Measurements from ENCODE around the gene ABHD5.

Gene ABHD5

DNA sequence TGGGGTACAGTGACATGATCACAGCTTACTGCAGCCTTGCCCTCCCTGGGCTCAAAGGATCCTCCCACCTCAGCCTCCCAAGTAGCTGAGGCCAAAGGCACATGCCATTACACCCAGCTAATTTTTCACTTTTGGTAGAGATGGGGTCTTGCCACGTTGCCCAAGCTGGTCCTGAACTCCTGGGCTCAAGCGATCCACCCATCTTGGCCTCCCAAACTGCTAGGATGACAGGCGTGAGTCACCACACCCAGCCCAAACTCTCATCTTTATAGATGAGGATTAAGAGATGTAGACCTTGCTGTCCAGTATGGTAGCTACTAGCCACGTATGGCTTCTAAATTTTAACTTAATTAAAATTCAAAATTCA is 4.4 kb upstream of the ABHD5 start:
- no peak for DNase-seq

DNA sequence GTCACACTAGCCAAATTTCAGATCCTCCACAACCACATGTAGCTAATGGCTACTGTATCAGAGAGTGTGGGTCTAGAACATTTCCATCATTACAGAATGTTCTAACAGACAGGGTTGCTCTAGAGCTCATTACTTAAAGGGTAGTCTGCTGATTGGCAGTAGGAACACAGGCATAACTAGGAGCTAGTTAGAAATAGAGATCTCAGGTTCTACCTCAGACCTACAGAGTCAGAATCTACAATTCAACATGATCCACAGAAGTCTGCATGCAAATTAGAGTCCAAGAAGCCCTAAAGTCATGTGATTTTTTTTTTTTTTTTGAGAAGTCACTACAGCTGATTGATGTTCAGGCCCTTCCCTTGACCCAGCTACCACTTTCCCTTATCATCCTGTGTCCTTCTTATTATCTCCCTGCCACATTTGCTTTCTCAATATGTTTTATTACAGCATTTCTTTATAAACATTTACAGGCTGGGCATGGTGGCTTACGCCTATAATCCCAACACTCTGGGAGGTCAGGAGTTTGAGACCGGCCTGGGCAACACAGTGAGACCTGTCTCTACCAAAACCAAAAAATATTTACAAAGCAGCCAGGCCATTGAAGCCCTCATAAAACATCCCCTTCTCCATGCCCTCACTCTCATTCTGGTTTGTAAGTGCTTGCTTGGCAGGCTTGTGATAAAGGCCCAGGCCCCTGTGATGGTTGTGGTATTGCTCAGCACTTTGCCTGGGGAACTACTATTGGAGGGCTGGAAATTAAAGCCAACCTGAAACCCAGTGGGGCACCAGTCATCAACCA is 3.8 kb upstream of the ABHD5 start:
- DNase-seq = no peak

DNA sequence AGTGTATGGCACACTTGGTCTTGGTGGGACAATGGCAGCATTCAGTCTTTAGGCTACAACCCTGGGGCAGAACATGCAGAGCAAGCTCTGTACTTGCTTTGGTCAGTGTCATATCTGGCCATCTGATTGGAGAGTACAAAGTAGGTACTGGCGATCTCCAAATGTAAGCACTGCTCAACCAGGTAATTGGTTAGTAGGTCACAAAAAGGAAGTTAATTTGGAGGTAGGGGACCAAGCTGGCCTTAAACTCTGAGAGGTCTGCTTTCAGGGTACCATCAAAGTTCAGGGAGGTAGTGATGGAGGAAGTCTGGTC is 3.3 kb upstream of the ABHD5 start:
- DNase-seq = no peak

DNA sequence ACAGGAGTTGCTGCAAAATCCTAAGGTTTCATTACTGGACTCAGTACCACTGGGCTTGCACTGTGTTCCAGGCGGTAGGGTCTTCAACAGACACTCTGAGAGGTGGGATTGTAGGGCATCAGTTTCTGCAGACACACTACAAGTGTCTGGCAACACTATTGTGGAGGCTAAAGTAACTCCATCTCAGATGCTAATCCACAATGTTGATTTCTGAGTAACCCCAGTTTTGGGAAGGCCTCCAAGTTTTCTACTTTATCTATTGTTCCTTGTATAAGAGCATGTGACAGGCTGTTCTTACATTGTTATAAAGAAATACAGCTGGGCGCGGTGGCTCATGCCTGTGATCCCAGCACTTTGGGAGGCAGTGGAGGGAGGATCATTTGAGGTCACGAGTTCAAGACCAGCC is 2.5 kb upstream of the ABHD5 start:
- no peak for DNase-seq

DNA sequence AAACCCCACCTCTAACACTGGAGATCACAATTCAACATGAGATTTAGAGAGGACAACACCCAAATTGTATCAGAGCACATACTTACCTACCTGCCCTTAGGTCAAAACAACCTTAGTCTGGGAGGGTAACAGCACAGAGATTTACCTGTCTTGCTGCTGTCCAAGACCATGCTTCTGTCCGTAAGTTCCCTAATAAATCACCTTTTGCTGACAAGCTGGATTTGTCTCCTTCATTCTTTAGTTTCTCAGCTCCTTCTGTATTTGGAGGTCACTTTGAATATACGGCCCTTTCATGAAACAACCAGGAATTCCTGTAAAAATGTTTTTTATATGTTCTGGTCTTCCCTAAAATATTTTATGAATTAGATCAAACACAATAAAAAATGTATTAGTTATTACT is 1.6 kb upstream of the ABHD5 start:
- DNase-seq = no peak

DNA sequence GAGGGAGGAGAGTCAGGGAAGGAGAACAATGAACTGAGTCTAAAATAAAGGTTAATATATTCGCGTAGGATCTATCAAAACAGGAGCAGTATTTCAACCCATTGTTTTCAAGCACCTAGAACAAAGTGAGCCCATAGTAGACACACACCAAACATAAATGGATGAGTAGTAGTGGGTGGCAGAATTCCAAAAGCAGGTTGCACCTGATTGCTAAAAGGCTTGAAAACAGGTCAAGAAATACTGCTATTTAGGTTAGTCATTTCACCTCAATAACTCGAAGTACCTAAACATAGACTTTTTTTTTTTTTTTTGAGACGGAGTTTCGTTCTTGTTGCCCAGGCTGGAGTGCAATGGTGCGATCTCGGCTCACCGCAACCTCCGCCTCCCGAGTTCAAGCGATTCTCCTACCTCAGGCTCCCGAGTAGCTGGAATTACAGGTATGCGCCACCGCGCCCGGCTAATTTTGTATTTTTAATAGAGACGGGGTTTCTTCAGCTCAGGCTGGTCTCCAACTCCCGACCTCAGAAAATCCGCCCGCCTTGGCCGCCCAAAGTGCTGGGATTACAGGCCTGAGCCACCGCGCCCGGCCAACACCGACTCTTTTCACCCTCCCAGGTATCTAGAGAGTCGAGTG is 855 bp upstream of the ABHD5 start:
- DNase-seq = no peak

DNA sequence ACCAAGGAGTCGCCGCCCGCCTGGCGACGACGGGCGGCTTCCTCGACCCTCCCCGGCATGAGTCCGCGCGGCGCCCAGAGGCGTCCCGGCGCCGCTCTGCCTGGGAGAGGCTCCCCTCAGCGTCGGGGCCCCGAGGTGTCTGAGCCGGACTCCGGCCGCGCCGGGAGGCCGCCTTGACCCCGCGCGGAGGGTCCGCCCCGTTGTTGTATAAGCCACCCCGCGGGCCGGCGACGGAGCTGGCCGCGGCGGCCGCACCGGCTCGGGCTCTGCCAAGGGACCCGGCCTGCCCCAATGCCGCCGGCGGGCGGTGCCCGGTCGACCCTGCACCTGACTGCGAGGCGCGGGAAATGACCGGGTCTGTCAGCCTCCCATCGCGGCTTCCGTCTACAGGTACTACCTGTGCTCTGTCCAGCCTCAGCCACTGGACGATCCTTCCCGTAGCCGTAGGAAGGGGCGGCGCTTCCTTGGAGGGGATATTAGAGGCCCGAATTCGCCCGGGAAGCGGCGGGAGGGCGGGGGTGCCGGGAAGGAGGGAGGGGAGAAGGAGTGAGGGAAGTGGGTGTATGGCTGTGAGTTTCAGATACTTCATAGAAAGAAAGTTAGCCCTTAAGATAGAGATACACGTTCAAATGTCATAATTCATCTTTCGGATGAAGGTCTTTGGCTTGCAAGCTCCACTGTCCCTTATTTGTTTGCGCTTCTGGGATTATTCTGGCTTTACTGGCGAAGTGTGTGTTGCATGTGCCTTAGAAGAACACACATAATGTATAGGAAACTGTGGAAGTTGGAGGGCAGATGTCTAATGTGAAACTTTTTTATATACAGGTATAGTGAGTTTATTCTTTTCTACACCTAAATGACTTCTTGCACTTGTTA is 620 bp downstream of the ABHD5 start:
- no peak for DNase-seq

DNA sequence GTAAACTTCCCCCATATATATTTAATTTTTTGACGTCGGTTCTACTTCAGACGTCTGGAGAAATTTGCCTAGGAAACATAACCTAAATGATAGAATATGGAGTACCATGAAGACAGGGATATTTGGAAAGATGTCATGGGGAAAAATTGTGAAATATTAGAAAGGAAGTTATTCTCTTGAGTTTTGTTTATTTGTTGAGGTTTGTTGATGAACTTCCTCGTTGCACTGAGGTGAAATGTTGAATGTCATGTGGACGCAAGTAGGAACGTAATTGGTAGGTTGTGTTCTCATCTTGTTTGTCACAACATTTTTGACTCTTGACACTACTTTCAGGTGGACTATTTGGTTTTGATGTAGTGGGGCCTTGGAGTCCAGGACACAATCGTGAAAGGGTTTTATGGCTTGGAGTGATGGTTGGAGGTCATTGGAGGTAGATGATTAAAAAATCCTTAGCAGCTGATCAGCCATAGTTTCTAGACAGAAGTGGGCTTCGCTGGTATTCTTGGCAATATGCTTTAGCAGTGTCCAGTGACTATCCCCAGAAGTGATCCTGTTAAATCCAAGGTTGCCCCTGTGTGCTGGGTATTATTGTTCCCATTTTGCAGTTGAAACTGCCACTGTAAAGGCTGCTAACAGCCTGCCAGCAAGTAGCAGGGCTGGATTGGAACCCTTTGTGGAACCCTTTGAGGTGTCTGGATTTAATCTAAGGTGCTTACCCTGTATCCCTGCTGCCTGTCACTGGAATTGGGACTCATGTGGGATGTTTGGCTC is 1.5 kb downstream of the ABHD5 start:
- no peak for DNase-seq

DNA sequence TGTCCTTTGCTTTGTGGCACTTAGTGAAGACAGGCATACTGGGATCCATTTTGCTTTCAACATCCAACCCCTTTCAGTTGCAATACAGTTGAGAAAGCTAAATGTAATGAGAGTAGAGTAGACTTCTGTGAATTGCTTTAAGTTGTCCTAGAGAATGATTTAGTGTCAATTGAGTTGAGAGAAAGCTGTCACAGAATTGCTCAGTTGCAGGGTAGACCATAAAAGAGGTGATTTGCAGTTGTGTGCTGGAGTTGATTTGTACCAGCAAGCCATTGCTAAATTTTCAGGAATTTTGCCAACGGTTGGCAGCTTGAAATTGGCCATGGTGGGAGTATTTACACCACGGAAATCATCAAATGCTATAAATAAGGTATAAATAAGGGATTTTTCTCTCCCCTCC is 2.2 kb downstream of the ABHD5 start:
- no peak for DNase-seq

DNA sequence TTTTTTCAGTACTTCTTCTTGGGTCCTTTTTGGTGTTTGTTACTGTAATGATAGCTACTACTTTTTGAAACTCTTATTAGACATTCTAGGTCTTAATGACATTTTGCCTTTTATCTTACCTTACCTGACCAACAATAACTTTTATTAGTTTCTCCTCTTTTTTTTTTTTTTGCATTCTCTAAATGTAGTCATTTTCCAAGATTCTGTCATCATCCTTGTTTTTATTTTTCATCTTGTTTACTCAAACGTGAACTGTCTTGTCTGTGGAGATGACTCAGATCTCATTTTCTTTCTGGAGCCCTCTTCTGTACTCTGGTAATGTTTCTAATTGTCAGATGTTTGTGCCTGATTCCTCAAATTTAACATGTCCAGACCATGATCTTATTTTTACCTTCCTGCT is 2.9 kb downstream of the ABHD5 start:
- DNase-seq = no peak

DNA sequence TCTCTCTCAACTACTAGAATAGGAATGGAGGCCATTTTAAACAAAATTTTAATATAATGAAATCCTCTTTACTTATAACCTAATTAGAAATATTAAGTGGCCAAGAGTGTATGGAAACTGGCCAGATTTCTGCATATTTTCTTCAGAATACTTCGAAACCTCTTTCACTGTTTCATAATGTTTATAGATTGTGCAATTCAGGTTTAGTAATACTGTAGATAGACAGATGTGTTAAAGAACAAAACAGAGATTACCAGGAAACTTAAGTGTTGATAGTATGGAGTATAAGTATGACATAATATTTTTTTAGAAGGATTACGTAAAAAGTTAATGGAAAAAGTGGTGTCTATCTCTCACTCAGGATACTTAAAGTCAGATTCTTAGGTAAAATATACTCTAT is 4.7 kb downstream of the ABHD5 start:
- no peak for DNase-seq

DNA sequence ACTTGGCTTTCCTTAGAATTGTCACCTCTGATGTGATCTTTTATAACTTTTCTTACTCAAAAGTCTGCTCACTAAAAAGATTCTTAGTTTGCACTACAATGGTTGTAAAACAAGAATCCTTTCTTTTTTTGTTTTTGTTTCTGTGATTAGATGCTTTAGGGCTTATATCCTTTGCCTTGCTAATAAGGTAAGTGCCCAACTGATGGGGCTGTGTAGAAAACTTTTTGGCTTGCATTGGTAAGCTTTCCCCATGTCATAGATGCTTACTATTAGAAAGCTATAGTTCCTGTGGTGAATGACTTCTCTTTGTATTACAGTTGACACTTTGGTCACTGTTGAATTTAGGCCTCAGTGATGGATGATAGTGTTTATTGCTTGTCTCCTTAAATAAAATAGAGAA is 5.1 kb downstream of the ABHD5 start:
- no peak for DNase-seq

DNA sequence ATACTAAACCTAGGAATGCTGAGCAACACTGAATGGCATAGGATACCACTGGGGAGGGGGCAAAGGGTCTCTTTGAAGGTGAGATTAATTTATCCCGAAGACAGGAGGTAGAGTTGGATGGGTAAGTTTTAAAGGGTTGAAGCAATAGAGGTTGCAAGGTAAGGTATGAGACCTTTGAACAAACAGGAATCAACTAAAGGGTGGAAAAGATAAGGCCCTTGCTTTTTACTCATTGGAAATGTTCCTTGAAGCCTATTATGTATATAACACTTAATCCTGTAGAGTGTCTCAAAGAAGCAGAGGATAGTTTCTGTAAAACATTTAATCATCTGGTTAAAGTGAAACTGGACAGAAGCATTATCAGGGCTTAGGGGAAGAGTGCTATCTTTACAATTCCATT is 5.7 kb downstream of the ABHD5 start:
- no peak for DNase-seq

DNA sequence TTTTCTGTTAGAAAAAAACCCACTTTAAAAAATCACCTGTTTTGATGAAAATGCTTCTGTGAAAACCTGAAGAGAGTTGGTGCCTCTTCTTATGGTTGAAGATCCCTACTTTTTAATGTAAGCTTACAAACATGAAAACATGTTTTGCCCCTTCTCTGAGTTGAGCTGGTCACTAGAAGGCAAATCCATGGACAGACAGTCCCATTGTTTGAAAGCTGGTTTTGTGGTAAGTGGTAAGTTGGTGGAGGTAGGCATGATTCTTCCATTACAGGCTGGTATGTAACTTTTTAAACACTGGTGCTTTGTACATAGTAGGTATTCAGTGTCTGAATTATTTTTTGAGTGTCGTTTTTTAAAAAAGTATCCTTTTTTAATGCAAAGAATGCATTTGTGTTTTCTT is 6.1 kb downstream of the ABHD5 start:
- no peak for DNase-seq

DNA sequence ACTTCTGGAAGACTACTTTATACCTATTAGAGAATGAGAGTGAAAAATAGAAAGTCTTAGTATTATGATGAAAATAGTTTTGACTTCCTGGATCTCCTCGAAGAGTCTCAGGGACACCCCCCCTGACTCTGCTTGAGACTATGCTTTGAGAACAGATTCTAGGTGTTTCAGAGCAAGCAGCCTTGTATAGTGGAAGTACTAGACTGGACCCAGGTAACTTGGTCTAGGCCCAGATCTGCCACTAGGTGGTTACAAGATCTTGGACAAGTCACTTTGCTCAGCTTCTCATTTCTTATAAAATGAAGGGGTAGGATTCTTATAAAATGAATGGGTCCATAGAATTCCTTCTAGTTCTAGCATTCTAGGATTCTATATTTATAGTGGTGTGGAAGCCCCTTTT is 9.1 kb downstream of the ABHD5 start:
- no peak for DNase-seq

DNA sequence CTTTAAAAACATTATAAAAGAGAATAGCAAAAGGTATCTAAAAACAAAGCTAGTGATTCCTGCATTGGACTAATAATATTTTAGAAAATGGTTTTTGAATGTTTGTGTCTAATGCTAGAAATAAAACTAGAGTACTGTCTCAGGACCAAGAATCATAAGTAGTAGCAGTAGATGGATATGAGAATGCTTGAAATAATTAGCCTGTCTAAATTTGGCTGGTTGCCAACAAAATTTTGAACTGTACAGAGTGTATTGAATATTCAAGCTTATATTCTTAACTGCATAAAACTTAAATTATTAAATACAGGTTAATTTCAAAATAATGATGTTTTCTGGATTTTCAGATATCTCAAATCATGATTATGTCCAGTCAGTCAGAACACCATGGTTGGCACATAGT is 14.0 kb downstream of the ABHD5 start:
- DNase-seq = no peak

DNA sequence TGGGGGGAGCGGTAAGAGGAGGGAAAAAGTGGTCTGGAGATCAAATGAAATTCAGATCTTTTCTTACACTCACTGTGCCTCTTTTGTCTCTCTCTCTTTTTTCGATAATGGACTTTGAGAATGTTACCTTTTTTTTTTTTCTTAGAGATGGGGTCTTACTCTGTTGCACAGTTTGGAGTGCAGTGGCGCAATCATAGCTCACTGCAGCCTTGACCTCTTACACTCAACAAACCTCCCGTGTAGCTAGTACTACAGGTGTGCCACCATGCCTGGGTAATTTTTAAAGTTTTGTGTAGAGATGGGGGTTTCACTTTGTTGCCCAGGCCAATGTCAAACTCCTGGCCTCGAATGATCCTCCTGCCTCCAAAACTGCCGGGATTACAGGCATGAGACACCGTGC is 15.6 kb downstream of the ABHD5 start:
- DNase-seq = no peak

DNA sequence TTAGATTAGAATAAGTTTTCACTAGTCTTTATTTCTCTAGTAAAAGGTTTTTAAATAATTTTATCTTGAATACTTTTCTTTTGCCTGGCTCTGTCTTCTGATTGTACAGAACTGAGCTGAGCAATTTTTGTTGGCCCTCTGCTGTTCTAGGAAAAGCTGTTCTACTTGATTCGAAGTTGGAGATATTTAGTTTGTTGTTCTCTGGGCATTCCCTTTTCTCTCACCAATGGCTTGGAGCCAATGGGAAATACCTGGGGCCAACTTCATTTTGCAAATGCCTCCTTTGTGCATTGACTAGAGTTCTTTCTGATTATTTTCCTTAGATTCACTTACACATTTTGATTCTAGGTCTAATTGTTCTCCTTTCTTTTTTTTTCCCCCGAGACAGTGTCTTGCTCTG is 16.5 kb downstream of the ABHD5 start:
- DNase-seq = no peak

DNA sequence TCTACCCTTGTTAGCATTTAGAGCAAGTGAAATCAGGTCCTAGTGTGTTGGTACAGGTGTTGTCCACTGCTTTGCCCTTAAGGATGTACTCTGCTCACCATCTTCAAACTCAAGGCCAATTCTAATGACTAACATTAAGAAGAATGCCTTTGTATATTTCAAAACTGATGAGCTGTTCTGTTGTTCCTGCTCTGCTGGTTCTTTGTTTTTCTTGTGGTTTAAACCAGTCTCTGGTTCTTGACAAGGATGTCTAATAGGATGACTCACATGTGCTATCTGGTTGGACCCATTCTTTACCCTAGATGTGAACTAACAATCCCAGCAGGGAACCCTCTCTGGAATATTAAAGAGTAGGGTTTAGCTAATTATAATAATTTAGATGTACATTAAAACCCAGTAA is 17.3 kb downstream of the ABHD5 start:
- DNase-seq = no peak

DNA sequence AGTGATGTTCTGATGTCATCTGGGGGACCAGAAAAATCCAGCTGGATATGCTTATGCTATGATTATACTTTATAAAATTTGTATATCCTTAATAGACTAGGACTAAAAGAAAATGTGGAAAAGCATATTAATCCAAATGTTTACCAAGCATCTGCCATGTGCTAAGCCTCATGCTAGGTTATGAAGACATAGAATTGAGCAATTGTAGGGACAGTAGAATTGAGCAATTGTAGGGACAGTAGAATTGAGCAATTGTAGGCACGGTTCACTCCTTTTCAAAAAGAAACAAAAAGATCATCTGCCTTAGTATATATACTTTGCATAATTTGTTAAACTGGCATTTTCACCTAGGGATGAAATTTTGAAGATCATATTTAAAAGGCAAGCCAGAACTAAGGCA is 18.3 kb downstream of the ABHD5 start:
- no peak for DNase-seq

DNA sequence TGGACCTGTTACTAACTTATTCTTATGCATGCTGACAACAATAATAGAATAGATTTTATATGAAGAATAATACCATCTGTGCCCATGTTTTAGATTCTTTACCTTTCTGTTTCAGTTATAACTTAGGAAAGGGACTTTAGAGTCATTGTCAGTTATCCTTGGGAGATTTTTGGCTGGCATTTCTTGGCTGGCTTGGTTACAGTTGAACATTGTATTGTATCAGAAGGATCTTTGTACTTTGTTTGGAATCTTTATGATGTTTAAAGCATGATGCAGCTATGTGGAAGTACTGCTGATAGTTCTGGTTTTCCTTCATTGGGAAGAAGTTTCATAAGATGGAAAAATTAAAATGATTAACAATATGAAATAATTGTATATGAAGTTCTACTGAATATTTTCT is 19.9 kb downstream of the ABHD5 start:
- no peak for DNase-seq

DNA sequence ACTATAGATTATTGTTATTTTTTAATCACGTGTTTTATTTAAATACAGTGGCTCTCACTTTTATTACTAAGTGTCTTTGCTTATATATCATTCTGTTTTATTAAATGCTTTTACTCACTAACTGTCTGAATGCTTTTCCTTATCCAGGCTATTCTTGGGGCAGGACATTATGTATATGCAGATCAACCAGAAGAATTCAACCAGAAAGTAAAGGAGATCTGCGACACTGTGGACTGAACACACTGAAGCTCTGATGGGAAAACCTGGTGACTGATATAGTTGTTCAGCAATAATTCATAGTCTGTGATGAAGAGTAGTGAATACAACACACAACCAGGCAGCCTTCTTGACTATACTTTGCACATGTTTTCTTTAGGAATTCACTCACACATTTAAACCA is 27.6 kb downstream of the ABHD5 start:
- no peak for DNase-seq

DNA sequence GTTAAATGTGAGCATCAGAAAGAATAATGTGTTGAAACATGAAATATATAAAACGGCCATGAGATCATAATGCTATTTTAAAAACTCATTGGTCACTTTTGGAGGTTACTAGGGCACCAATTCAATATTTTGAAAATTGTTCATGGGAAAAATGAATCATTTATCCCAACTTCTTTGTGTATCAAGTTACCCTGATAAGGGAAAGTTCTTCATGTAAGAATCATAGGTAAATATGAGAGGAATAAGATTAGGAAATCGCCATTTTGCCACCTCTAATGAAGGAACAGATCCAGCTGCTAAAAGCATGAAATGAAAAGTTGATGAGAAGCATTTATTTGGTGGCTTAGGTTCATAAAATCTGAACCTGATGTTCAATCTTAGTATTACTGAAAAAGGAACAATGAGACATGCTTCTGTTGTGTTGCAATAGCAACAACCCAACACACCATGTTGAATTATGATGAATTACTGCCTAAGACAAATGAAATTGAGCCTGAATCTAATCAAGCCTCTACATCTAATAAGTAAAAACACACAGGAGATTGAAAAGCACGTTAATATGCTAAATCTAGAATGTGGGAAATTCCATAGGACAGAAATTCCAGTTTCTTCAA is 32.5 kb downstream of the ABHD5 start:
- no peak for DNase-seq
